ENCODE data around the gene NFKB1. TPM values are rescaled to one million over a fixed set of nuclear protein-coding genes. Genes with fewer than 3 reads are reported as not detected.

The NFKB1 gene
- total RNA-seq, 1 donor from 2014 or later = 19.0 TPM

- FAIRE-seq (no peak), DNase-seq (ENCODE audit: low read depth) (peak; percentile 39)
- no peaks in the 10 kb centered on the region for H3K27me3 ChIP-seq (ENCODE audit: control insufficient read depth, insufficient read depth, low read length)
- TF ChIP-seq, protein P1, sequence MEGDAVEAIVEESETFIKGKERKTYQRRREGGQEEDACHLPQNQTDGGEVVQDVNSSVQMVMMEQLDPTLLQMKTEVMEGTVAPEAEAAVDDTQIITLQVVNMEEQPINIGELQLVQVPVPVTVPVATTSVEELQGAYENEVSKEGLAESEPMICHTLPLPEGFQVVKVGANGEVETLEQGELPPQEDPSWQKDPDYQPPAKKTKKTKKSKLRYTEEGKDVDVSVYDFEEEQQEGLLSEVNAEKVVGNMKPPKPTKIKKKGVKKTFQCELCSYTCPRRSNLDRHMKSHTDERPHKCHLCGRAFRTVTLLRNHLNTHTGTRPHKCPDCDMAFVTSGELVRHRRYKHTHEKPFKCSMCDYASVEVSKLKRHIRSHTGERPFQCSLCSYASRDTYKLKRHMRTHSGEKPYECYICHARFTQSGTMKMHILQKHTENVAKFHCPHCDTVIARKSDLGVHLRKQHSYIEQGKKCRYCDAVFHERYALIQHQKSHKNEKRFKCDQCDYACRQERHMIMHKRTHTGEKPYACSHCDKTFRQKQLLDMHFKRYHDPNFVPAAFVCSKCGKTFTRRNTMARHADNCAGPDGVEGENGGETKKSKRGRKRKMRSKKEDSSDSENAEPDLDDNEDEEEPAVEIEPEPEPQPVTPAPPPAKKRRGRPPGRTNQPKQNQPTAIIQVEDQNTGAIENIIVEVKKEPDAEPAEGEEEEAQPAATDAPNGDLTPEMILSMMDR (IDR thresholded peaks at IDR 0.05; ENCODE audit: insufficient read depth, low read length, severe bottlenecking) = no peak
- H3K4me3 ChIP-seq (ENCODE audit: low read depth, low read length) = no peak overlapping the region
- no peaks in the 10 kb centered on the region for H3K36me3 ChIP-seq (ENCODE audit: control insufficient read depth, insufficient read depth, low read length)
Measured at GRCh38 chr4:102533904-102534303, 32.7 kb downstream of the NFKB1 start.

- Histone ChIP-seq H3K4me3 (ENCODE audit: low read depth, low read length) (no peak overlapping the region), H3K27me3 (ENCODE audit: control insufficient read depth, insufficient read depth, low read length) (no peaks in the 10 kb centered on the region), H3K36me3 (ENCODE audit: control insufficient read depth, insufficient read depth, low read length) (no peaks in the 10 kb centered on the region)
- no peak for DNase-seq (ENCODE audit: low read depth)
- TF ChIP-seq, protein P1 (IDR thresholded peaks at IDR 0.05; ENCODE audit: insufficient read depth, low read length, severe bottlenecking) = no peak
- FAIRE-seq = no peak
Measured at GRCh38 chr4:102534845-102535244, 33.7 kb downstream of the NFKB1 start.

GRCh38 chr4:102535398-102536082 is 34.4 kb downstream of the NFKB1 start:
- DNase-seq (ENCODE audit: low read depth) (peak; percentile 72), FAIRE-seq (no peak)
- TF ChIP-seq, protein P1 (IDR thresholded peaks at IDR 0.05; ENCODE audit: insufficient read depth, low read length, severe bottlenecking) = no peak
- Histone ChIP-seq H3K36me3 (ENCODE audit: control insufficient read depth, insufficient read depth, low read length) (no peaks in the 10 kb centered on the region), H3K27me3 (ENCODE audit: control insufficient read depth, insufficient read depth, low read length) (no peaks in the 10 kb centered on the region), H3K4me3 (ENCODE audit: low read depth, low read length) (no peak overlapping the region)

GRCh38 chr4:102536768-102537167 is 35.6 kb downstream of the NFKB1 start:
- H3K4me3 ChIP-seq (ENCODE audit: low read depth, low read length) = no peak overlapping the region
- no peaks in the 10 kb centered on the region for H3K27me3 ChIP-seq (ENCODE audit: control insufficient read depth, insufficient read depth, low read length)
- FAIRE-seq (no peak), DNase-seq (ENCODE audit: low read depth) (no peak)
- TF ChIP-seq, protein P1 (IDR thresholded peaks at IDR 0.05; ENCODE audit: insufficient read depth, low read length, severe bottlenecking) = no peak
- no peaks in the 10 kb centered on the region for H3K36me3 ChIP-seq (ENCODE audit: control insufficient read depth, insufficient read depth, low read length)

- DNase-seq (ENCODE audit: low read depth) = peak; percentile 89
- no peaks in the 10 kb centered on the region for H3K27me3 ChIP-seq (ENCODE audit: control insufficient read depth, insufficient read depth, low read length)
- no peak overlapping the region for H3K4me3 ChIP-seq (ENCODE audit: low read depth, low read length)
- TF ChIP-seq, protein P1 (IDR thresholded peaks at IDR 0.05; ENCODE audit: insufficient read depth, low read length, severe bottlenecking) = no peak
- FAIRE-seq = no peak
- no peaks in the 10 kb centered on the region for H3K36me3 ChIP-seq (ENCODE audit: control insufficient read depth, insufficient read depth, low read length)
Measured at GRCh38 chr4:102537269-102537668, 36.1 kb downstream of the NFKB1 start.

DNA sequence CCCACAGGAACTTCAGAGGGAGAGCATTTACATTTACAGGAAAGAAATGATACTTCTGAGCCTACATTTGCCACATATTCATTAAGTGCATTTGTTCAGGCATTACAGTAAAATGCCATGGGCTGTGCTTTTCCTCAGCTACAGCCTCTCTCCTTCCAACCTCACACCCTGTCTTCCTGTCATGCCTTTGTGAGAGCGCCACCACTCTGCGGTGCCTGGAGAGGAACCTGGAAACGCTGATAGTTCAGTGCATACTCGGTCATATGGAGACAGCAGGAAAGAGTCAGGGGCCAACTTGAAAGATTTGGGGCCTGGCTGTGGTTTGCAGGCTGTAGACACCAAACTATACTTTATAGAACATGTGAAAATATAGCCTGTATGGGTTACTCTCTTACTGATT is 40.5 kb downstream of the NFKB1 start:
- FAIRE-seq (no peak), DNase-seq (ENCODE audit: low read depth) (no peak)
- Histone ChIP-seq H3K4me3 (ENCODE audit: low read depth, low read length) (no peak overlapping the region), H3K27me3 (ENCODE audit: control insufficient read depth, insufficient read depth, low read length) (no peaks in the 10 kb centered on the region), H3K36me3 (ENCODE audit: control insufficient read depth, insufficient read depth, low read length) (peaks cover 3% of the 10 kb centered on the region)
- TF ChIP-seq, protein P1 (IDR thresholded peaks at IDR 0.05; ENCODE audit: insufficient read depth, low read length, severe bottlenecking) = peak; percentile 31

Data from bronchial epithelial cell (primary cell).